Right lobe of liver (tissue), 6 donors: ENCODE data around the gene MYRIP. TPM values are rescaled to one million over a fixed set of nuclear protein-coding genes. Genes with fewer than 3 reads are reported as not detected.

Experiments used
- ATAC-seq, 4 donors: fragments of 200-7000 bp; cut with Tn5 transposase; one replicate each; pipeline ENCODE4 v1.9.1; 2020; ENCODE audit warnings: mild to moderate bottlenecking in 4 of 4, moderate library complexity in 4 of 4
- DNase-seq, 3 donors: peaks; one replicate each; pipeline ENCODE4 v3.0.0-alpha.2; 2020
- H3K27ac ChIP-seq, 3 donors: fragments of 200-600 bp; one replicate each; pipeline ENCODE4 v1.8.0; 2022
- H3K27me3 ChIP-seq, 2 donors: fragments of 200-600 bp; one replicate each; pipeline ENCODE4 v1.8.0; 2022
- H3K36me3 ChIP-seq, 4 donors: fragments of 200-600 bp; sonication (generic) in 1 of 4; one replicate each; pipeline versions ENCODE4 v1.5.1 to v1.8.0; 2017 to 2022; ENCODE audit warnings: control low read depth in 1 of 4
- H3K4me1 ChIP-seq, 4 donors: fragments of 200-600 bp; sonication (generic) in 1 of 4; one replicate each; pipeline versions ENCODE4 v1.5.1 to v1.8.0; 2017 to 2022; ENCODE audit warnings: control low read depth in 1 of 4
- H3K4me3 ChIP-seq, 3 donors: fragments of 200-600 bp; one replicate each; pipeline ENCODE4 v1.8.0; 2022
- H3K9me3 ChIP-seq, 4 donors: fragments of 200-600 bp; sonication (generic) in 1 of 4; one replicate each; pipeline versions ENCODE4 v1.5.1 to v1.8.0; 2017 to 2022; ENCODE audit warnings: control low read depth in 1 of 4
- CTCF ChIP-seq, 4 donors: fragments of 200-600 bp in 3 of 4; fragments of 450-650 bp in 1 of 4; IDR thresholded peaks; one replicate each; pipeline versions ENCODE4 v1.5.1 to v1.8.0; 2016 to 2022; ENCODE audit warnings: antibody characterized with exemption in 4 of 4, mild to moderate bottlenecking in 2 of 4
- POLR2A ChIP-seq: fragments of 450-650 bp; IDR thresholded peaks from one replicate; pipeline ENCODE4 v1.6.1; 2017; ENCODE audit warnings: antibody characterized with exemption, mild to moderate bottlenecking
- WGBS: methylation state at CpG from one replicate; pipeline ENCODE4 v1.1.6; 2018; ENCODE audit warnings: low coverage, low lambda C conversion rate; ENCODE audit not compliant: insufficient coverage; ENCODE audit errors: missing lambda C conversion rate; 5-methylcytosine and 5-hydroxymethylcytosine counted together
- intact Hi-C, 2 donors: fragments of 100-400 bp; cut with DNase I; formaldehyde crosslinking; loops; one replicate each; pipeline versions ENCODE4 v1.11.2 to v1.14.1; 2022
- total RNA-seq, 6 experiments: library from RNA; depleted of rRNA in 2 of 6; stranded (reverse); fragments of >200 nt in 2 of 6; fragmentation: NEBNext Ultra II Directional in 3 of 6; extraction: Animal tissue kit (Norgen Biotek cat#: 25700) in 3 of 6; gene quantifications; one replicate each; pipeline versions ENCODE4 v1.1.0 to v1.2.4, GENCODE V29; 2016 to 2023
- donor health status: DM: no; HTN: yes; CAD: no.
- donor health status: DM: no; HTN: no; CAD: no.
- donor health status: DM: no; HTN: no; CAD: no.
- donor health status: DM: no; HTN: yes; CAD: no.
- donor health status: DM: no; HTN: yes; CAD: no.

Gene MYRIP
- total RNA-seq, 6 experiments from 2014 or later: 14.3 to 23.2 (median 19.0) TPM

- Histone ChIP-seq H3K36me3 (peaks cover 0 to 6% (median 0%) of the 10 kb centered on the region in 4 donors), H3K4me1 (no peaks in the 10 kb centered on the region), H3K4me3 (no peak overlapping the region), H3K27ac (no peak overlapping the region), H3K9me3 (no peaks in the 10 kb centered on the region), H3K27me3 (no peaks in the 10 kb centered on the region)
- ATAC-seq: peak; percentile 88 to 93 (median 92)
- intact Hi-C loops: loop anchor here in 1 of 2 donors (10.0 kb wide), 1 partner anchor 123 kb away; no protein-coding TSS in a partner anchor
- 43% methylated on average over 3 of the region's 3 CpGs for WGBS
- DNase-seq: peak in 1 of 3 donors; percentile 38
- TF ChIP-seq POLR2A (no peak), CTCF (IDR thresholded peaks at IDR 0.05) (peak; percentile 71 to 96 (median 94))
Observed at GRCh38 chr3:40191850-40192448, 382.5 kb downstream of the MYRIP start.

- Histone ChIP-seq H3K27ac (no peak overlapping the region), H3K4me3 (no peak overlapping the region), H3K4me1 (no peaks in the 10 kb centered on the region), H3K9me3 (no peaks in the 10 kb centered on the region), H3K36me3 (peaks cover 0 to 6% (median 0%) of the 10 kb centered on the region in 4 donors), H3K27me3 (no peaks in the 10 kb centered on the region)
- no peak for TF ChIP-seq POLR2A
- TF ChIP-seq CTCF (IDR thresholded peaks at IDR 0.05): no peak
- ATAC-seq: no peak
- WGBS: 84% methylated on average over 3 of the region's 3 CpGs
- intact Hi-C loops: loop anchor here in 1 of 2 donors (10.0 kb wide), 1 partner anchor 122 kb away; no protein-coding TSS in a partner anchor
- DNase-seq: no peak
Observed at GRCh38 chr3:40192628-40193027, 383.2 kb downstream of the MYRIP start.

- 92% methylated on average over 7 of the region's 9 CpGs for WGBS
- peaks cover 0 to under 1% (median 0%) of the 10 kb centered on the region in 4 donors for H3K4me1 ChIP-seq
- no peaks in the 10 kb centered on the region for H3K27me3 ChIP-seq
- no peak overlapping the region for H3K4me3 ChIP-seq
- H3K9me3 ChIP-seq: no peaks in the 10 kb centered on the region
- H3K27ac ChIP-seq: no peak overlapping the region
- no peak for TF ChIP-seq CTCF (IDR thresholded peaks at IDR 0.05)
- no peak for TF ChIP-seq POLR2A
- ATAC-seq (no peak), DNase-seq (no peak)
- intact Hi-C loops: loop anchor here in 1 of 2 donors (10.0 kb wide), 1 partner anchor 118 kb away; no protein-coding TSS in a partner anchor
- peaks cover 0 to 6% (median 0%) of the 10 kb centered on the region in 4 donors for H3K36me3 ChIP-seq
Observed at GRCh38 chr3:40196966-40197365, 387.6 kb downstream of the MYRIP start.

GRCh38 chr3:40200692-40201316, 391.4 kb downstream of the MYRIP start:
- Histone ChIP-seq H3K9me3 (no peaks in the 10 kb centered on the region), H3K27ac (no peak overlapping the region), H3K36me3 (no peaks in the 10 kb centered on the region), H3K4me3 (no peak overlapping the region), H3K27me3 (no peaks in the 10 kb centered on the region), H3K4me1 (peaks cover 0 to 6% (median 0%) of the 10 kb centered on the region in 4 donors)
- DNase-seq: no peak
- ATAC-seq: peak in 1 of 4 donors; percentile 38
- TF ChIP-seq CTCF (IDR thresholded peaks at IDR 0.05) (no peak), POLR2A (no peak)
- intact Hi-C loops: no loop called here
- WGBS: 76% methylated on average over 6 of the region's 6 CpGs
